GM12878 (cell line): ENCODE measurements around the gene RYR2. TPM values are rescaled to one million over a fixed set of nuclear protein-coding genes. Genes with fewer than 3 reads are reported as not detected.

ENCODE experiments used
- ATAC-seq: fragments of 200-7000 bp; cut with Tn5 transposase; 3 replicates; pipeline ENCODE4 v1.9.1; 2020; ENCODE audit warnings: mild to moderate bottlenecking, moderate library complexity
- BruUV-seq: library from RNA; stranded (reverse); fragments of 400-500 nt; replicated peaks from 2 replicates; lab custom pipeline; 2021; lab: Mats Ljungman, UMichigan
- CTCF ChIA-PET: fragments of 300-600 bp; sonication (Branson Sonifier 250); formaldehyde crosslinking; extraction: SDS; loops from one replicate; lab custom pipeline; 2021; ENCODE audit warnings: inconsistent platforms; lab: Yijun Ruan, JAX
- POLR2A ChIA-PET: fragments of 350-600 bp; formaldehyde crosslinking; extraction: SDS; loops from one replicate; lab custom pipeline; 2021; ENCODE audit warnings: inconsistent platforms; lab: Charles Lee
- RAD21 ChIA-PET: fragments of 300-600 bp; sonication (Branson Sonifier 250); formaldehyde crosslinking; loops from one replicate; lab custom pipeline; 2023; ENCODE audit warnings: antibody characterized with exemption; ENCODE audit not compliant: unreplicated experiment; lab: Charles Lee
- SMC1A ChIA-PET: fragments of 300-600 bp; sonication (Branson Sonifier 250); formaldehyde crosslinking; loops from one replicate; lab custom pipeline; 2023; ENCODE audit not compliant: unreplicated experiment, uncharacterized antibody; lab: Charles Lee
- DNase-seq: peaks from one replicate; pipeline ENCODE4 v3.0.0-alpha.2; 2011; ENCODE audit warnings: low read depth, low spot score
- FAIRE-seq: peaks from 3 replicates; lab custom pipeline; 2011; peaks lifted over from hg19 to GRCh38; lab: Jason Lieb, UNC
- H2AFZ ChIP-seq: 2 replicates; pipeline ENCODE4 v1.6.0; 2011; ENCODE audit warnings: low read depth, low read length, control low read depth; ENCODE audit not compliant: control insufficient read depth
- H3K27ac ChIP-seq: 2 replicates; pipeline ENCODE4 v1.5.1; 2011; ENCODE audit warnings: control low read depth; ENCODE audit not compliant: control insufficient read depth, insufficient read depth
- H3K27me3 ChIP-seq, 2 experiments: replicated peaks in 1 of 2; 2 replicates each; pipeline versions ENCODE4 v1.6.0 to v1.6.1; 2011; ENCODE audit warnings: low read length in 1 of 2; ENCODE audit not compliant: control insufficient read depth in 2 of 2, insufficient read depth in 2 of 2
- H3K36me3 ChIP-seq, 2 experiments: 2 replicates each; pipeline ENCODE4 v1.5.1; 2011; ENCODE audit warnings: low read length in 1 of 2; ENCODE audit not compliant: control insufficient read depth in 2 of 2, insufficient read depth in 2 of 2
- H3K4me1 ChIP-seq: 2 replicates; pipeline ENCODE4 v1.6.1; 2011; ENCODE audit warnings: mild to moderate bottlenecking, low read length, moderate library complexity, mixed read lengths; ENCODE audit not compliant: control insufficient read depth, insufficient read depth
- H3K4me2 ChIP-seq: 2 replicates; pipeline ENCODE4 v1.6.0; 2011; ENCODE audit warnings: control low read depth; ENCODE audit not compliant: control insufficient read depth, insufficient read depth
- H3K4me3 ChIP-seq: fragments of 200-600 bp; sonication (generic); 2 replicates; pipeline ENCODE4 v1.5.1; 2016
- H3K79me2 ChIP-seq: 2 replicates; pipeline ENCODE4 v1.6.0; 2011; ENCODE audit warnings: low read length; ENCODE audit not compliant: control insufficient read depth, insufficient read depth
- H3K9ac ChIP-seq: 2 replicates; pipeline ENCODE4 v1.8.0; 2011; ENCODE audit warnings: low read length, control low read depth, mixed read lengths; ENCODE audit not compliant: control insufficient read depth, insufficient read depth
- H3K9me3 ChIP-seq: replicated peaks from 3 replicates; pipeline ENCODE4 v1.5.1; 2011; ENCODE audit warnings: mild to moderate bottlenecking, low read length; ENCODE audit not compliant: control insufficient read depth, insufficient read depth
- H4K20me1 ChIP-seq: 2 replicates; pipeline ENCODE4 v1.6.0; 2011; ENCODE audit not compliant: control insufficient read depth, insufficient read depth
- BCLAF1 ChIP-seq: fragments of 450-650 bp; IDR thresholded peaks from 2 replicates; pipeline ENCODE4 v1.6.1; 2017; ENCODE audit warnings: antibody characterized with exemption, mild to moderate bottlenecking, moderate library complexity
- CBX3 ChIP-seq: fragments of 200-600 bp; sonication (generic); IDR thresholded peaks from 2 replicates; pipeline ENCODE4 v1.6.1; 2016; ENCODE audit warnings: low read depth, borderline replicate concordance
- CHD2 ChIP-seq: IDR thresholded peaks from 2 replicates; pipeline ENCODE4 v1.6.1; 2011; ENCODE audit warnings: low read depth, low read length, improper control_type of control experiment, borderline replicate concordance
- ETV6 ChIP-seq, 2 experiments: fragments of 450-650 bp in 1 of 2; IDR thresholded peaks in 1 of 2; conservative IDR thresholded peaks in 1 of 2; 2 replicates each; pipeline ENCODE4 v1.6.1; 2014; ENCODE audit warnings: antibody characterized with exemption in 1 of 2, borderline replicate concordance in 1 of 2, low read depth in 1 of 2, mild to moderate bottlenecking in 1 of 2, moderate library complexity in 1 of 2
- HSF1 ChIP-seq: fragments of 150-350 bp; IDR thresholded peaks from 2 replicates; pipeline ENCODE4 v1.6.1; 2014; ENCODE audit warnings: mild to moderate bottlenecking, low read depth, low read length
- JUNB ChIP-seq: IDR thresholded peaks from 2 replicates; pipeline ENCODE4 v1.6.1; 2016; ENCODE audit warnings: antibody characterized with exemption, mild to moderate bottlenecking
- MAX ChIP-seq: IDR thresholded peaks from 2 replicates; pipeline ENCODE4 v1.6.1; 2012; ENCODE audit warnings: low read depth, low read length, improper control_type of control experiment
- NFXL1 ChIP-seq: fragments of 450-650 bp; IDR thresholded peaks from 2 replicates; pipeline ENCODE4 v1.6.1; 2017; ENCODE audit warnings: antibody characterized with exemption, mild to moderate bottlenecking, borderline replicate concordance
- NFYA ChIP-seq: IDR thresholded peaks from 2 replicates; pipeline ENCODE4 v1.6.1; 2011; ENCODE audit warnings: low read depth, mild to moderate bottlenecking, low read length, improper control_type of control experiment, borderline replicate concordance
- RAD51 ChIP-seq: fragments of 450-650 bp; IDR thresholded peaks from 2 replicates; pipeline ENCODE4 v1.6.1; 2016; ENCODE audit warnings: moderate library complexity, mild to moderate bottlenecking, inconsistent platforms
- RB1 ChIP-seq: fragments of 450-650 bp; formaldehyde crosslinking; IDR thresholded peaks from 2 replicates; pipeline ENCODE4 v1.6.1; 2017; ENCODE audit warnings: mild to moderate bottlenecking, borderline replicate concordance
- RFX5 ChIP-seq: IDR thresholded peaks from 2 replicates; pipeline ENCODE4 v1.6.1; 2011; ENCODE audit warnings: low read depth, low read length, improper control_type of control experiment
- TARDBP ChIP-seq: IDR thresholded peaks from 2 replicates; pipeline ENCODE4 v1.6.1; 2016; ENCODE audit warnings: borderline replicate concordance
- TCF7 ChIP-seq: IDR thresholded peaks from 2 replicates; pipeline ENCODE4 v1.6.1; 2014; ENCODE audit warnings: antibody characterized with exemption, borderline replicate concordance
- ZNF207 ChIP-seq: fragments of 450-650 bp; IDR thresholded peaks from 2 replicates; pipeline ENCODE4 v1.6.1; 2014; ENCODE audit warnings: antibody characterized with exemption, mild to moderate bottlenecking, borderline replicate concordance
- WGBS: methylation state at CpG from one replicate; pipeline ENCODE4 v1.1.6; 2016; ENCODE audit warnings: low lambda C conversion rate; ENCODE audit not compliant: insufficient replicate concordance, insufficient coverage; ENCODE audit errors: missing lambda C conversion rate; 5-methylcytosine and 5-hydroxymethylcytosine counted together
- in situ Hi-C: fragments of 300-500 bp; cut with MboI; formaldehyde crosslinking; loops from 9 replicates; pipeline ENCODE4 v1.14.3; 2018; ENCODE audit warnings: mixed read lengths
- intact Hi-C: fragments of 100-400 bp; cut with micrococcal nuclease; formaldehyde crosslinking; loops from one replicate; pipeline ENCODE4 v1.14.2; 2022; ENCODE audit not compliant: unreplicated experiment
- polyA plus RNA-seq, 11 experiments: library from polyadenylated mRNA; depleted of rRNA in 4 of 11; unstranded in 6 of 11; stranded (reverse) in 5 of 11; fragments of >200 nt; fragmentation: Nextera tagmentation in 4 of 11; fragmentation: Illumina TruSeq in 1 of 11; extraction: Ambion mirVana in 4 of 11; extraction: Trizol in 1 of 11; gene quantifications; 1 replicate in 1 of 11; 2 replicates in 10 of 11; pipeline versions ENCODE4 v1.2.1 to v1.2.3, GENCODE V29; 2011 to 2016; ENCODE audit warnings: inconsistent platforms in 2 of 11, missing spikeins in 2 of 11, low read depth in 1 of 11
- total RNA-seq, 4 experiments: library from RNA; depleted of rRNA in 3 of 4; stranded (reverse); fragments of >200 nt in 3 of 4; fragmentation: Illumina TruSeq in 1 of 4; extraction: Trizol in 1 of 4; gene quantifications; 2 replicates each; pipeline versions ENCODE4 v1.2.1 to v1.2.3, GENCODE V29; 2013 to 2021
- TF ChIP-seq, protein P1 (sequence below): IDR thresholded peaks from 2 replicates; pipeline ENCODE4 v1.6.1; 2012; ENCODE audit warnings: low read depth, low read length, improper control_type of control experiment

RYR2 gene
- total and polyA plus RNA-seq, 10 of the 15 experiments (the other 5 are each of a cell fraction or from before 2014, with no cell fraction given) = 0.01 to 0.04 TPM; not detected in 8

- Histone ChIP-seq H3K4me2 (no peak overlapping the region), H3K9ac (no peak overlapping the region), H3K27me3 (no peaks in the 10 kb centered on the region; a peak in 1 of 4 replicates), H3K9me3 (no peaks in the 10 kb centered on the region), H2AFZ (no peak overlapping the region), H3K4me3 (no peak overlapping the region), H3K4me1 (no peaks in the 10 kb centered on the region), H3K27ac (no peak overlapping the region), H3K36me3 (no peaks in the 10 kb centered on the region), H3K79me2 (no peaks in the 10 kb centered on the region), H4K20me1 (no peaks in the 10 kb centered on the region)
- ATAC-seq = no peak
- ChIA-PET SMC1A (interaction anchor here (1.0 kb wide), 1 partner anchor 434 kb away, joined by 3 read pairs; no protein-coding TSS in a partner anchor), RAD21 (no interaction called here), CTCF (interaction anchor here (0.6 kb wide), 1 partner anchor 90 kb away, joined by 3 read pairs; no protein-coding TSS in a partner anchor), POLR2A (no interaction called here)
- 37% methylated on average over 5 of the region's 5 CpGs for WGBS
- no TSS peak for BruUV-seq
- intact Hi-C loops = no loop called here
- in situ Hi-C loops = no loop called here
- FAIRE-seq = no peak
- TF ChIP-seq CBX3 (no peak), MAX (no peak), TCF7 (no peak), HSF1 (no peak), ETV6 (conservative IDR thresholded peaks at IDR 0.05 in 1 of 2, IDR thresholded peaks at IDR 0.05 in 1 of 2; ENCODE audit: borderline replicate concordance in 1 of 2, low read depth in 1 of 2) (no peak), ZNF207 (no peak), RAD51 (no peak), NFXL1 (no peak), JUNB (no peak), RFX5 (no peak), BCLAF1 (no peak), TARDBP (no peak), NFYA (no peak), CHD2 (no peak), RB1 (no peak)
- TF ChIP-seq, protein P1, sequence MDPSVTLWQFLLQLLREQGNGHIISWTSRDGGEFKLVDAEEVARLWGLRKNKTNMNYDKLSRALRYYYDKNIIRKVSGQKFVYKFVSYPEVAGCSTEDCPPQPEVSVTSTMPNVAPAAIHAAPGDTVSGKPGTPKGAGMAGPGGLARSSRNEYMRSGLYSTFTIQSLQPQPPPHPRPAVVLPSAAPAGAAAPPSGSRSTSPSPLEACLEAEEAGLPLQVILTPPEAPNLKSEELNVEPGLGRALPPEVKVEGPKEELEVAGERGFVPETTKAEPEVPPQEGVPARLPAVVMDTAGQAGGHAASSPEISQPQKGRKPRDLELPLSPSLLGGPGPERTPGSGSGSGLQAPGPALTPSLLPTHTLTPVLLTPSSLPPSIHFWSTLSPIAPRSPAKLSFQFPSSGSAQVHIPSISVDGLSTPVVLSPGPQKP = no peak
- DNase-seq = no peak
Measured at GRCh38 chr1:237154157-237154556, 112.2 kb downstream of the RYR2 start.
